Upper lobe of left lung (tissue), 4 donors: Measurements from ENCODE around the gene FOXN1.

Source experiments
- CTCF ChIP-seq, 6 experiments: fragments of 450-650 bp in 4 of 6; fragments of 200-600 bp in 2 of 6; sonication (generic) in 2 of 6; IDR thresholded peaks; one replicate each; pipeline ENCODE4 v1.5.1; 2016 to 2019; ENCODE audit warnings: antibody characterized with exemption in 6 of 6
- POLR2AphosphoS5 ChIP-seq, 2 donors: sonication (generic); formaldehyde crosslinking; IDR thresholded peaks; one replicate each; pipeline ENCODE4 v1.5.1; 2017; ENCODE audit warnings: antibody characterized with exemption in 2 of 2

- no peak for TF ChIP-seq POLR2AphosphoS5 (IDR thresholded peaks at IDR 0.05)
- no peak for TF ChIP-seq CTCF (IDR thresholded peaks at IDR 0.05)
Observed at GRCh38 chr17:28523186-28523585, 17.0 kb downstream of the FOXN1 start.
